GM23338 (cell line): Measurements from ENCODE around the gene MED13L.

Source experiments
- EZH2 ChIP-seq: fragments of 200-600 bp; sonication (generic); IDR thresholded peaks from one replicate; pipeline ENCODE4 v1.8.0; 2017; ENCODE audit warnings: antibody characterized with exemption, mild to moderate bottlenecking, low read depth; ENCODE audit not compliant: unreplicated experiment
- EZH2phosphoT487 ChIP-seq: fragments of 200-600 bp; sonication (generic); IDR thresholded peaks from one replicate; pipeline ENCODE4 v1.8.1; 2018; ENCODE audit warnings: antibody characterized with exemption; ENCODE audit not compliant: unreplicated experiment
- TF ChIP-seq, protein P1 (sequence below), 2 experiments: fragments of 200-600 bp in 1 of 2; sonication (generic) in 1 of 2; conservative IDR thresholded peaks; 2 replicates each; pipeline versions ENCODE4 v1.5.1 to v1.6.1; 2016 to 2017; ENCODE audit warnings: antibody characterized with exemption in 2 of 2, low read depth in 2 of 2, mild to moderate bottlenecking in 2 of 2, moderate library complexity in 1 of 2

DNA sequence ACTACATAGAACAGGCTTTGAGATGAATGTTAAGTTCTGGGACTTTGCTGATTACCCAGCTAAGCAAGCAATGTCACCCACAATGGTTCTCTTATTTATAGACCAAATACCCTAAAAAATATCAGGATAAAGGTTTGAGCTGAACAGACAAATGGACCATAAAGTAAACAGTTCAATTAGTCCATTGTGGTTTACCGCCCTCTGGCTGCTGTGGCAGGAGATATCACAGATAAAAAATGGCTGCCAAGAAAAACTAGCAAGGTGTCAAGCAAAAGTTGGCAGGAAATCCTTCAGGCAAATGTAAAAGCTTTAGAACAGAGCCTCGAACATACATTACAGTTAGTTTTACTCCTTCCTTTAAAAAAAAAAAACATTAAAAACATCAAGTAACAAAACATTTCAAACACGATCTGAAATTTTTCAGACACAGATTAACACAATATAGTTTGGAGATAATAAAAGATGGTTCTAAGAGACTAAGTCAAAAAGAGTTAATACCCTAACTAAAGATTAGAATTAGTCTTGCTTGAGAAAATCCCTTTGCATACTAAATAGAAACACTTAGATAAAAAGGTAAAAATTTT, 41.3 kb downstream of the MED13L start:
- TF ChIP-seq, protein P1, sequence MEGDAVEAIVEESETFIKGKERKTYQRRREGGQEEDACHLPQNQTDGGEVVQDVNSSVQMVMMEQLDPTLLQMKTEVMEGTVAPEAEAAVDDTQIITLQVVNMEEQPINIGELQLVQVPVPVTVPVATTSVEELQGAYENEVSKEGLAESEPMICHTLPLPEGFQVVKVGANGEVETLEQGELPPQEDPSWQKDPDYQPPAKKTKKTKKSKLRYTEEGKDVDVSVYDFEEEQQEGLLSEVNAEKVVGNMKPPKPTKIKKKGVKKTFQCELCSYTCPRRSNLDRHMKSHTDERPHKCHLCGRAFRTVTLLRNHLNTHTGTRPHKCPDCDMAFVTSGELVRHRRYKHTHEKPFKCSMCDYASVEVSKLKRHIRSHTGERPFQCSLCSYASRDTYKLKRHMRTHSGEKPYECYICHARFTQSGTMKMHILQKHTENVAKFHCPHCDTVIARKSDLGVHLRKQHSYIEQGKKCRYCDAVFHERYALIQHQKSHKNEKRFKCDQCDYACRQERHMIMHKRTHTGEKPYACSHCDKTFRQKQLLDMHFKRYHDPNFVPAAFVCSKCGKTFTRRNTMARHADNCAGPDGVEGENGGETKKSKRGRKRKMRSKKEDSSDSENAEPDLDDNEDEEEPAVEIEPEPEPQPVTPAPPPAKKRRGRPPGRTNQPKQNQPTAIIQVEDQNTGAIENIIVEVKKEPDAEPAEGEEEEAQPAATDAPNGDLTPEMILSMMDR (conservative IDR thresholded peaks at IDR 0.05; ENCODE audit: low read depth in 2 of 2): peak; percentile 78 to 86
- no peak for TF ChIP-seq EZH2
- TF ChIP-seq EZH2phosphoT487: no peak
